ENCODE measurements around the gene DDX47.

The DDX47 gene

DNA sequence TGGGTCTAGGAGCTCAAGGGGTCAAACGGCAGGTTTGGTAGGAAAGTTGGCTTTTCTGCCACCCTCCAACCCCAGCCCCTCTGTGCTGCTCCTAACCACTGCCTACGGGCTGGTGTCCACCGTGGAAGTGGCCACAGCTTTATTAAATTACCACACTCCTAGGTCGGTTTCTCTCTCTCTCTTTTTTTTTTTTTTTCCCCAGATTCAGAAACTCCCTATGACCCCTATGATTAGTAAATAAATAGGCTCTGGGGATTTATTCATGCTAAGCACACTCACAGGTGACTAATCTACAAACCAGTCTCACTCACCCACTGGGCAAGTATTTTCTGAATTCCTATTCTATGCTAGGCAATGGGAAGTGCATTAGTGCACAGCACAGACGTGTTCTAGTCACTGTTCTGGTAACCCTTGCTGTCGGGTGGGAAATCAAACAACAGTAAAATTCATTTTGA is 8.7 kb upstream of the DDX47 start:
- TF ChIP-seq GATA2 (IDR thresholded peaks at IDR 0.05; ENCODE audit: low read depth, low read length) (no peak), GATA3 (IDR thresholded peaks at IDR 0.05; ENCODE audit: low read depth, low read length) (no peak)

DNA sequence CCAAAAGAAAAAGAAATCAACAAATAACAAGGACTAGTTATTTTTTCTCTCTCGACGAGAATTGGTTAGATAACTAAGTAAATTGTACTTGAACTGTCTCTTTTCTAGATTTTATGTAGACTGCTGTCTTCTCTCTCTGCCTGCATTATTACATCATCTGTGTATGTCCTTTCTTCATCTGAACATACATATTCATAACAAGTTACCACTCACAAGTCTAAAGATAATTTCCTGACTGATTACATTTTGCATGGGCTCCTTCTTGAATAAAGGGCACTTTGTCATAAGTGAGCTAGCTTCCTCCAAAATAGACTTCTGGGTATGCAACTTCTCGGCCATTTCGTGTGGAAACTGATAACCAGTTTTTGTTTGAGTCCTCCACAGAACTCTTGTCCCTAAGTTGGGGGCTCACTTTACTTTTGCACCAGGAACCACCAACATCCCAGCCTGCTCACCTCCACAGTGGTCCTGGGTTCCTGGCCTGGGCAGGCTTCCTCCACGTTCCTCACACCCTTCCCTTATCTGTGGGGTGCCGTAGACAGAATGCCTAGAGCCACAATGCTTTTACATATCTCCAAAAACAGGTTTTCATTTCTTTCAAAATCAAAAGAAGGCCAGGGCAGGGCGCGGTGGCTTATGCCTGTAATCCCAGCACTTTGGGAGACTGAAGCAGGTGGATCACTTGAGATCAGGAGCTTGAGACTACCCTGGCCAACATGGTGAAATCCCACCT is 6.2 kb upstream of the DDX47 start:
- TF ChIP-seq GATA2 (IDR thresholded peaks at IDR 0.05; ENCODE audit: low read depth, low read length) (no peak), GATA3 (IDR thresholded peaks at IDR 0.05; ENCODE audit: low read depth, low read length) (no peak)

DNA sequence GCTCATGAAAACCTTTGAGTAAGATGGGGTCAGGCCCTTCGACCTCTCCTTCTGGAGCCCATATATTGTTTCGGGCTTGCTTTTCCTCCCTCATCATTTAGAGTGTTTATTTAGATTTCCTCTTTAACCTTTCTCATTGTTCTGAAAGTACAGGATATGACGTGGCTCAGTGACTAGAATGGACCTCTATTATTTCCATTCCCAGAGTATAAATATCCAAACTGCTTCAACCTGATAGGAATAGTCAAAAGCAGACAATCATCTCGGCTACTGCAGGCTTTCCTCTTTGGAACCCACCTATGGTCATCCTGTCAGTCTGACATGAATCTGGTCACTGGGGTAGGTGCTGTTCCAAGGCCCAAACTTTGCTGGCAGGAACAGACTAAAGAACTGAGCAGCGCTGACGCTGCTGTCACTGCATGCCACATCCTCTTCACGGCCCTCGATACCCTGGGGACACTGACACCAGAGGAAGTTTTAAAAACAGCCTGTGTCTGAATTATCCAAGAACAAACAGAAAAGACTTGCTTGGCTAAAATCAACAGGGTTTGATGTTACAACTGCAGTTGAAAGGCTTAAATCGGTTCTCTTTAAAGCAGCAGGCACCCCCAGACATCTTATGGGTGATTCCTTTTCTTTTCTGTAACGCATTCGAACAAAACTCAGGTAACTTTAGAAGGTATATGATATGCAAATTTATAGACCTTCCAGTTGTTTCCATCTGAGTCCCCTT is 5.0 kb upstream of the DDX47 start:
- TF ChIP-seq GATA3 (IDR thresholded peaks at IDR 0.05; ENCODE audit: low read depth, low read length) (no peak), GATA2 (IDR thresholded peaks at IDR 0.05; ENCODE audit: low read depth, low read length) (no peak)

DNA sequence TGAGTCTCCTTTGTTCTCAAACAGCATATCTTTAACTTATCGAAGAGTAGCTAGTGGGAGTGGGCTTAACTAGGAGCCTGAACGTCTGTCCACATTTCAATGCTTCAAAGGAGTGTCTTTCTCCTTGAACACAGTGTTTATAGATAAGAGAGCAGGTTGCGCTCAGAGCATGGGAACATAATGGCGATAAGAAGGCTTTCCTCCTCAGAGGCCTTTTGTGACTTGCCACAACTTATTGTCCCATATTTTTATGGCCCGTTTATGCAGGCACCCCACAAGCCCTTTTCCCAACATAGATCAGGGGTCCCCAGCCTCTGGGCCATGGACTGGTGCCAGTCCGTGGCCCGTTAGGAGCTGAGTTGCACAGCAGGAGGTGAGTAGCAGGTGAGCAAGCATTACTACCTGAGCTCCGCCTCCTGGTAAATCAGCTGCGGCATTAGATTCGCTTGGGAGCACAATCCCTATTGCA is 2.6 kb upstream of the DDX47 start:
- TF ChIP-seq GATA3 (IDR thresholded peaks at IDR 0.05; ENCODE audit: low read depth, low read length), result no peak
- TF ChIP-seq GATA2 (IDR thresholded peaks at IDR 0.05; ENCODE audit: low read depth, low read length), result no peak

DNA sequence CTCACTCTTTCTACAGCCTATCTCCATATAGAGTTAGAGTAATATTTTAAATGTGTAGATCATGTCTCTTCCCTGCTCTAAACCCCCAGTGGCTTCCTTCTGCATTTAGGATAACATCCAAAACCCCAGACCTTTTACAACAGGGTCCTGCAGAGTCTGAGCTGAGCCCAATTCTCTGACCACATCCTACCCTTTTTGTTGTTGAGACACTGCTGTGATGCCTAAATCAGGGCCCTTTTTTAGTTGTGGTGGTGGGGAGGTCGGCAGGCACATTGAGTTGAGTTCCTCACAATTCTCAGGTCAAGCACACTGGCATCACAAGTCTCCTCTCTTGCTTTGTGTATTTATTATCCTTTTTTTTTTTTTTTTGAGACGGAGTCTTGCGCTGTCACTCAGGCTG is 1.8 kb upstream of the DDX47 start:
- TF ChIP-seq GATA2 (IDR thresholded peaks at IDR 0.05; ENCODE audit: low read depth, low read length) (no peak), GATA3 (IDR thresholded peaks at IDR 0.05; ENCODE audit: low read depth, low read length) (no peak)

DNA sequence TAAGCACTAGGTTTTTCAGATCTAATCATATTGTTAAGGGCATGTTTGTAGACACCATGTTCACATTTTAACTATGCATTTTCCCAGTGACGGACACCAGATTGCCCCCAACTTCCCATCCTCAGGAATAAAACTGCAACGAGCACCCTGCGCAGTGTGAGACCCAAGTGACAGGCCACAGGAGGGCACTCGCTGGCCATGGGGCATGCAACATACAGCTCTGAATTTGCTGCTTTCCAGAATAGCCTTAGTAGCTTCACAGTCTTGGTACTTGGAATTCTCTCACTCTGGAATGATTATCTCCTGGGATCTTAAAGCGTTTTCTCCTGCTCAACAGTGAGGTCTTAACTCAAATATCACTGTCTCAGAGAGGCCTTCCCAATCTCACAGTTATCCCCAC is 972 bp upstream of the DDX47 start:
- TF ChIP-seq GATA2 (IDR thresholded peaks at IDR 0.05; ENCODE audit: low read depth, low read length), result no peak
- TF ChIP-seq GATA3 (IDR thresholded peaks at IDR 0.05; ENCODE audit: low read depth, low read length), result no peak

DNA sequence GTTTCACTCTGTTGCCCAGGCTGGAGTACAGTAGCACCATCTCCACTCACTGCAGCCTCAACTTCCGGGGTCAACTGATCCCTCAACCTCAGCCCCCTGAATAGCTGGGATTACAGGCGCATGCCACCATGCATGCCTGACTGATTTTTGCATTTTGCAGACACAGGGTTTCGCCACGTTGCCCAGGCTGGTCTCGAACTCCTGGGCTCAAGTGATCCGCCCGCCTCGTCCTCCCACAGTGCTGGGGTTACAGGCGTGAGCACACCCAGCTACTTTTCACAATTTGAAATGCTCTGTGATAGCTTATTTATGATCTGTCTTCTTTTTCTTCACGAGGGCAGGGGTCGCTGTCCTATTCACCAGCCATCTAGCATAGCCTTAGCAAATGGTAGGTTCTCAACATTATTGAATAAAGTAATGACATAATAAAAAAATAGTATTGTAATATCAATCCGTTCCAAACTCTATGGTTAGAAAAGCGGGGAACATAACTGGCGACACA is 477 bp upstream of the DDX47 start:
- TF ChIP-seq GATA2 (IDR thresholded peaks at IDR 0.05; ENCODE audit: low read depth, low read length) (no peak), GATA3 (IDR thresholded peaks at IDR 0.05; ENCODE audit: low read depth, low read length) (no peak)

DNA sequence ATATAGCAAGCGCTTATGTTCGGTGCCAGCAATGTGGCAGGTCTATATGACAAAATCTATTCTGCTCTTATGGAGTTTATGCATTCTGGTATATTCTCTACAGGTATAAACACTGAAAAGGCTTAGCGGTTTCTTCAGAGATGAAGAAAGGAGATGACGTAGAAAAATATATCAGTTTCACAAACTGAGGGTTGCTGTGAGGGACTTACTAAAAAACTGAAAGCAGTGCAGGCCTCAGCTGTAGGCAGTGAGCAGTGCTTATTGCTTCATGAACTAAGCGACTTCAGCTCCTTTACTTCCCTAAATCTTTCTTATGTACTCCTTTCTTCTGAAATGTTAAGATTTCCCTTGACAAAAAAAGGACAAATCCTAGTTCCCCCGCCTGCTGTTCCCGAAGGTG is 4.5 kb downstream of the DDX47 start:
- TF ChIP-seq GATA3 (IDR thresholded peaks at IDR 0.05; ENCODE audit: low read depth, low read length) (no peak), GATA2 (IDR thresholded peaks at IDR 0.05; ENCODE audit: low read depth, low read length) (no peak)

DNA sequence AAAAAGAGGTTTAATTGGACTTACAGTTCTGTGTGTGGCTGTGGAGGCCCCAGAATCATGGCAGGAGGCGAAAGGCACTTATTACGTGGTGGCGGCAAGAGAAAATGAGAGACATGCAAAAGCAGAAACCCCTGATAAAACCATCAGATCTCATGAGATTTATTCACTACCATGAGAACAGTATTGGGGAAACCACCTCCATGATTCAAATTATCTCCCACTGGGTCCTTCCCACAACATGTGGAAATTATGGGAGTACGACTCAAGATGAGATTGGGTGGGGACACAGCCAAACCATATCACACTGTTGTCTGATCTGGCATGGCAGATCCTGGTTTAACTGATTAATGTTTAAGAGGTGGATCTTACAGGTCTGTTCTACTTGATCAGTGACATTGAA is 5.6 kb downstream of the DDX47 start:
- TF ChIP-seq GATA3 (IDR thresholded peaks at IDR 0.05; ENCODE audit: low read depth, low read length) (no peak), GATA2 (IDR thresholded peaks at IDR 0.05; ENCODE audit: low read depth, low read length) (no peak)

DNA sequence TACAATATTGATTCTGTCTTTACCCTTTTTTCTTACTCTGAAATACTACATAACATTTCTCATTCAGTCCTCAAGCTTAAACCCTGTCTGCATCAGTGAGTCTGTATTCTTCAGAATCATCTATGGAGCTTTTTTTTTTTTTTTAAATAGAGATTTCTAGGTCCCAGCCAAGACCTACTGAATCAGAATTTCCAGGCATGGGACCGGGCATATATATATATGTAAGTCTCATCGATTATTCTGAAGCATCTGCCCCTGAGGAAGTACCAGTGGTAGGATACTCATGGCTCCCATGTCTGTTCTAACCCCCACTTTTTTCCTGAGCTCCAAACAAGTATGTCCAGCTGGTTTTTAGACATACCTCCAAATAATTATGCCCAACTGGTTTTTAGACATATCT is 6.1 kb downstream of the DDX47 start:
- TF ChIP-seq GATA3 (IDR thresholded peaks at IDR 0.05; ENCODE audit: low read depth, low read length), result no peak
- no peak for TF ChIP-seq GATA2 (IDR thresholded peaks at IDR 0.05; ENCODE audit: low read depth, low read length)

DNA sequence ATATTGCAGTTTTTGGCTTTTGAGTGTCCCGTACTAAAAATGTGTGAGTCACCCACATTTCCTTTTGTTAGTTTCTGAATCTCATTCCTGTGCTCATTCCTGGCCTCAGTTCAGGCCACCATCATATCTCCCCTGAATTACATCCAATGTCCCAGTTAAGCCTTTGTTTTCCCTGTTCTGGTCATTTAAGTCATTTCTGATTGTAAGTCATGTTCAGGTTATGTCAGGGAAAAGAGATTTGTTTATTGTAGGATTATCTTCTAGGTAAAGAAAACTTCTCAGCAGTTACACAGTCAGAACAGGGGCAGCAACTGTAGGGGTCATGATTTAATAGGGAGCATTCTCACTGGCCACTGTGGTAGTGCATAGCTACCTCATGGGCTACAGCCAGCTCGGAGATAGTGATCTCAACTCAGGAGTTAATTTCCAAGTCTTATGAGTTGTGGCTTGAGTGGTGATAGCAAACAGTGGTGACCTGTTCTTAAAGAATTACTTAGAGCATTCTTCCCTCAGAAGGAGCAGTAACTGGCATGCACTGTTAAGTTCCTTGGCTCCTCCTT is 6.7 kb downstream of the DDX47 start:
- TF ChIP-seq GATA3 (IDR thresholded peaks at IDR 0.05; ENCODE audit: low read depth, low read length) (no peak), GATA2 (IDR thresholded peaks at IDR 0.05; ENCODE audit: low read depth, low read length) (no peak)

DNA sequence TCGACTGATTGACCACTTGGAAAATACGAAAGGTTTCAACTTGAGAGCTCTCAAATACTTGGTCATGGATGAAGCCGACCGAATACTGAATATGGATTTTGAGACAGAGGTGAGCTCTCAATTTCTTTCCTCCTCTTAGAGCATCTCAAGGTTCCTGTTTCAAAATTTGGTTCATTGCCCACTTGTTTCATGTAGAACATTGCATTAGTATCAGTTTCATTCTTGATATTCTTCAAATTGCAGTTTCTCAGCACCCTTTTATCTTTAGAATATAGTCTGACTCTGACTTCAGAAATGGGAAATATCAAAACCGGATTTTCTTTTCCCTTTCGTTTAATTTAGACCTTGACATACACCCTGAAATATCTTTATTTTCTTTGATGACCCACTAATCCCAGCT is 8.8 kb downstream of the DDX47 start:
- TF ChIP-seq GATA2 (IDR thresholded peaks at IDR 0.05; ENCODE audit: low read depth, low read length) (no peak), GATA3 (IDR thresholded peaks at IDR 0.05; ENCODE audit: low read depth, low read length) (no peak)

DNA sequence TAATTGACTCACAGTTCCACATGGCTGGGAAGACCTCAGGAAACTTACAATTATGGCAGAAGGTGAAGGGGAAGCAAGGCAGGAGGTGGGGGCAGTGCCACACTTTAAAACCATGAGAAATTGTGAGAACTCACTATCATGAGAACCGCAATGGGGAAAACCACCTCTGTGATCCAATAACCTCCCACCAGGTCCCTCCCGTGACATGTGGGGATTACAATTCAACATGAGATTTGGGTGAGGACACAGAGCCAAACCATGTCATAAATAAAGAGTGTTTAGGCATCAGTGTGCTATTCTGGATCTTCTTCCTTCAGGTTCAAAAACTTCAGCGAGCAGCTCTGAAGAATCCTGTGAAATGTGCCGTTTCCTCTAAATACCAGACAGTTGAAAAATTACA is 9.7 kb downstream of the DDX47 start:
- TF ChIP-seq GATA2 (IDR thresholded peaks at IDR 0.05; ENCODE audit: low read depth, low read length), result no peak
- TF ChIP-seq GATA3 (IDR thresholded peaks at IDR 0.05; ENCODE audit: low read depth, low read length), result no peak

DNA sequence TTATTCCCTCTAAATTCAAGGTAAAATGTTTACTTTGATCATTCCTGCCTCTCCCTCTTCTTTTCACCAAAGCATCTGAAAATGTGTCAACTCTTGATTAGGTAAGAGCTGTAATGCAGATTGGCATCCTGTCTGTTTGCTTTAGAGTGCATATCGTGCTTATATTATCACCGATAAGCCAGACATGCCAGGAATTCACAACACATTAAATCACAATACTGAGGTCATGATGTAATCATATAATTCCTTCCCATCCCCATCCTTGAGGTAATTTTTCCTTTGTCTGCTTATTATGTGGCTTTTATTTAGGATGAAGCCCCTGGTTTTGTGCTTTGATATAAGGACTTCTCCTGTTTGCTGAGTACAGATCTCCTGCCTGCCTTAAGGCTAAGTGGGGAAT is 10.2 kb downstream of the DDX47 start:
- TF ChIP-seq GATA3 (IDR thresholded peaks at IDR 0.05; ENCODE audit: low read depth, low read length) (no peak), GATA2 (IDR thresholded peaks at IDR 0.05; ENCODE audit: low read depth, low read length) (no peak)
